ENCODE results near the gene ANO3.

- no peak for TF ChIP-seq POLR2A (IDR thresholded peaks at IDR 0.05)
- TF ChIP-seq CTCF (IDR thresholded peaks at IDR 0.05): no peak
Measured at GRCh38 chr11:26410706-26411366, 78.9 kb downstream of the ANO3 start.

Measured in uterus (tissue), 2 donors.